Tibial nerve (tissue), 4 donors: ENCODE results near the gene ATP5F1D.

Experiments used
- CTCF ChIP-seq, 5 experiments: fragments of 200-600 bp in 3 of 5; fragments of 450-650 bp in 2 of 5; sonication (generic) in 3 of 5; IDR thresholded peaks; one replicate each; pipeline ENCODE4 v1.5.1; 2016 to 2019; ENCODE audit warnings: antibody characterized with exemption in 5 of 5, mild to moderate bottlenecking in 3 of 5, moderate library complexity in 2 of 5
- EP300 ChIP-seq, 2 donors: sonication (generic); formaldehyde crosslinking; IDR thresholded peaks; one replicate each; pipeline ENCODE4 v1.6.1; 2017; ENCODE audit warnings: antibody characterized with exemption in 2 of 2, mild to moderate bottlenecking in 1 of 2
- POLR2A ChIP-seq, 2 donors: fragments of 450-650 bp; IDR thresholded peaks; one replicate each; pipeline ENCODE4 v1.6.1; 2017; ENCODE audit warnings: antibody characterized with exemption in 2 of 2, mild to moderate bottlenecking in 2 of 2, moderate library complexity in 2 of 2

- TF ChIP-seq POLR2A (IDR thresholded peaks at IDR 0.05), result no peak
- no peak for TF ChIP-seq EP300 (IDR thresholded peaks at IDR 0.05)
- TF ChIP-seq CTCF (IDR thresholded peaks at IDR 0.05), result no peak
Measured at GRCh38 chr19:1234955-1235380, 6.6 kb upstream of the ATP5F1D start.
